Gastroesophageal sphincter (tissue), 4 donors: Measurements from ENCODE around the gene PTK7. TPM values are rescaled to one million over a fixed set of nuclear protein-coding genes. Genes with fewer than 3 reads are reported as not detected.

Experiments
- ATAC-seq: fragments of 150-250 bp; one replicate; pipeline ENCODE4 v1.9.1; 2016; ENCODE audit warnings: mild to moderate bottlenecking, moderate library complexity
- H3K27ac ChIP-seq, 4 donors: fragments of 200-600 bp; sonication (generic) in 3 of 4; 1 replicate in 3 of 4; 2 replicates in 1 of 4; pipeline ENCODE4 v1.5.1; 2016 to 2019
- H3K27me3 ChIP-seq: fragments of 200-600 bp; sonication (generic); one replicate; pipeline ENCODE4 v1.5.1; 2019
- H3K36me3 ChIP-seq, 2 donors: fragments of 200-600 bp; sonication (generic); one replicate each; pipeline ENCODE4 v1.5.1; 2019; ENCODE audit warnings: control low read depth in 1 of 2
- H3K4me1 ChIP-seq, 3 donors: fragments of 200-600 bp; sonication (generic); 1 replicate in 2 of 3; 2 replicates in 1 of 3; pipeline ENCODE4 v1.5.1; 2016 to 2019; ENCODE audit warnings: control low read depth in 2 of 3
- H3K4me3 ChIP-seq, 2 donors: fragments of 200-600 bp; sonication (generic); one replicate each; pipeline ENCODE4 v1.5.1; 2019; ENCODE audit warnings: mild to moderate bottlenecking in 1 of 2, moderate library complexity in 1 of 2
- H3K9me3 ChIP-seq, 3 donors: fragments of 200-600 bp; sonication (generic); one replicate each; pipeline ENCODE4 v1.5.1; 2017 to 2019; ENCODE audit warnings: control low read depth in 2 of 3
- EP300 ChIP-seq: sonication (generic); formaldehyde crosslinking; IDR thresholded peaks from one replicate; pipeline ENCODE4 v1.6.1; 2017; ENCODE audit warnings: antibody characterized with exemption, mild to moderate bottlenecking
- POLR2A ChIP-seq, 2 donors: fragments of 450-650 bp; IDR thresholded peaks; one replicate each; pipeline ENCODE4 v1.6.1; 2017; ENCODE audit warnings: antibody characterized with exemption in 2 of 2, mild to moderate bottlenecking in 2 of 2, moderate library complexity in 1 of 2
- POLR2AphosphoS5 ChIP-seq: sonication (generic); formaldehyde crosslinking; IDR thresholded peaks from one replicate; pipeline ENCODE4 v1.6.1; 2017; ENCODE audit warnings: antibody characterized with exemption
- WGBS, 2 donors: methylation state at CpG; one replicate each; pipeline ENCODE4 v1.1.5; 2018; ENCODE audit warnings: low coverage in 1 of 2; 5-methylcytosine and 5-hydroxymethylcytosine counted together
- total RNA-seq, 4 donors: library from RNA; depleted of rRNA; stranded (reverse); fragments of >200 nt; gene quantifications; one replicate each; pipeline ENCODE4 v1.1.0, GENCODE V29; 2016
- TF ChIP-seq, protein P1 (sequence below), 4 experiments: fragments of 200-600 bp in 2 of 4; fragments of 450-650 bp in 2 of 4; sonication (generic) in 1 of 4; IDR thresholded peaks; one replicate each; pipeline ENCODE4 v1.5.1; 2017 to 2019; ENCODE audit warnings: antibody characterized with exemption in 4 of 4, mild to moderate bottlenecking in 2 of 4, moderate library complexity in 2 of 4

The PTK7 gene
- total RNA-seq, 4 donors from 2014 or later = 2.0 to 11.6 (median 7.7) TPM

DNA sequence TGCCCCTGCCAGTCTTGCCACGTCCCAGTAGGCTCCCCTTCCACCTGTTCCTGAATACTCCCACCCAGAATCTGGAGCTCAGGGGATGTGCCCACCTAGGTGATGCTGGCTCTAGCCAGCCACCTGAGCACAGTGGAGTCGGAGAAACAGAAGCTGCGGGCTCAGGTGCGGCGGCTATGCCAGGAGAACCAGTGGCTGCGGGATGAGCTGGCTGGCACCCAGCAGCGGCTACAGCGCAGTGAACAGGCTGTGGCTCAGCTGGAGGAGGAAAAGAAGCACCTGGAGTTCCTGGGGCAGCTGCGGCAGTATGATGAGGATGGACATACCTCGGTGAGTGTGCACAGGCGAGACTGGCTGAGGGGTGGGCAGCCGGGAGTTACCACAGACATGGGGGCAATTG, 13.3 kb upstream of the PTK7 start:
- Histone ChIP-seq H3K27me3 (no peaks in the 10 kb centered on the region), H3K4me1 (peaks cover 0 to 30% (median 14%) of the 10 kb centered on the region in 3 donors), H3K36me3 (peaks cover 0 to 57% of the 10 kb centered on the region in 2 donors), H3K9me3 (no peaks in the 10 kb centered on the region), H3K4me3 (no peak overlapping the region), H3K27ac (no peak overlapping the region)
- WGBS, 2 donors = 96% methylated on average over 4 of the region's 12 CpGs; no CpG with 5 or more reads in 1 of the 2 donors
- ATAC-seq = no peak
- no peak for TF ChIP-seq POLR2AphosphoS5
- TF ChIP-seq, protein P1, sequence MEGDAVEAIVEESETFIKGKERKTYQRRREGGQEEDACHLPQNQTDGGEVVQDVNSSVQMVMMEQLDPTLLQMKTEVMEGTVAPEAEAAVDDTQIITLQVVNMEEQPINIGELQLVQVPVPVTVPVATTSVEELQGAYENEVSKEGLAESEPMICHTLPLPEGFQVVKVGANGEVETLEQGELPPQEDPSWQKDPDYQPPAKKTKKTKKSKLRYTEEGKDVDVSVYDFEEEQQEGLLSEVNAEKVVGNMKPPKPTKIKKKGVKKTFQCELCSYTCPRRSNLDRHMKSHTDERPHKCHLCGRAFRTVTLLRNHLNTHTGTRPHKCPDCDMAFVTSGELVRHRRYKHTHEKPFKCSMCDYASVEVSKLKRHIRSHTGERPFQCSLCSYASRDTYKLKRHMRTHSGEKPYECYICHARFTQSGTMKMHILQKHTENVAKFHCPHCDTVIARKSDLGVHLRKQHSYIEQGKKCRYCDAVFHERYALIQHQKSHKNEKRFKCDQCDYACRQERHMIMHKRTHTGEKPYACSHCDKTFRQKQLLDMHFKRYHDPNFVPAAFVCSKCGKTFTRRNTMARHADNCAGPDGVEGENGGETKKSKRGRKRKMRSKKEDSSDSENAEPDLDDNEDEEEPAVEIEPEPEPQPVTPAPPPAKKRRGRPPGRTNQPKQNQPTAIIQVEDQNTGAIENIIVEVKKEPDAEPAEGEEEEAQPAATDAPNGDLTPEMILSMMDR (IDR thresholded peaks at IDR 0.05) = no peak
- no peak for TF ChIP-seq EP300
- TF ChIP-seq POLR2A (IDR thresholded peaks at IDR 0.05) = no peak

DNA sequence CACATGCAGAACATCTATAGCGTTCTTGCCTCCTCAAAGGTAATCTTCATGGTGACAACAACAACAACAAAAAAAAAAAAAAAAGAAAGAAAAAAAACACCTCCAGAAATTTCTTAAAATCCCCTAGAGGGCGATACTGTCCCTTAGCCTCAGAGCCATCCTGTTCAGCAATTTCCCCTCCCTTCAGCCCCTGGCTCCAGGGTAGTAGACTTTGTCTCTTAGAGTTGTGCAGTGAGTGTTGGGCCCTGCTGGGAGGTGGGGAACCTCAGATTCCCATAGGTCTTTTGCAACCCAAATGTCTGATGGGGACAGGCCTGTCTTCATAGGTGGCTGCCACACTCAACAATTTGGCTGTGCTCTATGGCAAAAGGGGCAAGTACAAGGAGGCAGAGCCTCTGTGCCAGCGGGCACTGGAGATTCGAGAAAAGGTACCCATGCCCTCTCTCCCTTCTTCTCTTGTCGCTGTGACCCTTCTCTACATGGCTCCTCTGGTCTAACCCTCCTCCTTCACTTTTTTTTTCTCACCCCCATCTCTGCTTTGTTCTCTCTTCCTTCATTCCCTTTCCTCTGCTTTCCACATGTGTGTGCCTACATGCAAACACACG, 6.0 kb upstream of the PTK7 start:
- Histone ChIP-seq H3K36me3 (peaks cover 0 to 81% of the 10 kb centered on the region in 2 donors), H3K27ac (no peak overlapping the region), H3K4me3 (no peak overlapping the region), H3K4me1 (peaks cover 0 to 1% (median 0%) of the 10 kb centered on the region in 3 donors), H3K9me3 (no peaks in the 10 kb centered on the region), H3K27me3 (peaks cover under 1% of the 10 kb centered on the region)
- WGBS, 2 donors = 58 to 65% methylated on average over 4 to 6 of the region's 6 CpGs
- no peak for ATAC-seq
- TF ChIP-seq, protein P1 (IDR thresholded peaks at IDR 0.05) = peak in 2 of 4 experiments; percentile 4 to 46
- no peak for TF ChIP-seq EP300
- TF ChIP-seq POLR2AphosphoS5 = no peak

DNA sequence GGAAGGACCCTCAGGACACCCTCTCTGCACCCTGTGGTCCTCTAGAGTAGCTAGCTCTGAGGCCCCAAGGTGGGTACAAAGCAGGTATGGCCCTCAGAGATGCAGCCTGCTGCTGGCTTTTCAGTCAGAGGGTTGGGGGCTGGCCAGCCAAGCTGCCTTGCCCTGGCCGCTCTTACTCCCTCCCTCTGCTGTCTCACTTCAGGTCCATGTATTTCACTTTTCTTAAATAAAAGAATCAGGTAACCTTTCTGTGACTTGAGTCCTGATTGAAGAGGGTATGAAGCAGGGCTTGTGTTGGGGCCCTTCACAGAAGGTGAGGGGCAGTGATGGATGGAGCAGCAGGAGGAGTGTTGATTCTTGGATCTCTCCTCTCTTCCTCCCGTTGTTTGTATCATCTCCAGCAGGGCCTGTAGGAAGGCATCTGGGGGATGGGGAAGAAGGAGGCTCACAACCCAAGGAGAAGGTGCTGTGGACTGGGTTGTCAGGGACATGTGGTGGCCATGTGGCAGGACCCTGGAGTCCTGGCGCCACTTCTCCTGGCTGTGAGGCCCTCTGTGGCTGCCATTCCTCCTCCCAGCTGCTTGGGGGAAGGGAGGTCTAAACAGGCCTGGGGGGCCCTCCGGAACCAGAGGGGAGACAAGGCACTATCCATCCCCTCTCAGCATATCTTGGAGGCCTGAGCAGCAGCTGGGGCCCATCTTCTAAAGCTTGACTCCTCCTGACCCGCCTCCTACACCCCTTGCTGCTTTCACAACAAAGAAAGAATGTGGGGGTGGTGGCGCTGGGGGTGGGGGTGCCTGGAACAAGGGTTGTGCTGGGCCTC, 1.1 kb upstream of the PTK7 start:
- no peaks in the 10 kb centered on the region for H3K9me3 ChIP-seq
- ATAC-seq = peak; percentile 40
- no peak overlapping the region for H3K27ac ChIP-seq
- H3K27me3 ChIP-seq = peaks cover 32% of the 10 kb centered on the region
- peak overlapping the region in 1 of 2 donors; percentile 59 for H3K4me3 ChIP-seq
- WGBS, 2 donors = 33 to 100% methylated on average over 1 to 4 of the region's 6 CpGs
- H3K36me3 ChIP-seq = peaks cover 0 to 52% of the 10 kb centered on the region in 2 donors
- no peak for TF ChIP-seq EP300
- peaks cover 0 to 28% (median 6%) of the 10 kb centered on the region in 3 donors for H3K4me1 ChIP-seq

DNA sequence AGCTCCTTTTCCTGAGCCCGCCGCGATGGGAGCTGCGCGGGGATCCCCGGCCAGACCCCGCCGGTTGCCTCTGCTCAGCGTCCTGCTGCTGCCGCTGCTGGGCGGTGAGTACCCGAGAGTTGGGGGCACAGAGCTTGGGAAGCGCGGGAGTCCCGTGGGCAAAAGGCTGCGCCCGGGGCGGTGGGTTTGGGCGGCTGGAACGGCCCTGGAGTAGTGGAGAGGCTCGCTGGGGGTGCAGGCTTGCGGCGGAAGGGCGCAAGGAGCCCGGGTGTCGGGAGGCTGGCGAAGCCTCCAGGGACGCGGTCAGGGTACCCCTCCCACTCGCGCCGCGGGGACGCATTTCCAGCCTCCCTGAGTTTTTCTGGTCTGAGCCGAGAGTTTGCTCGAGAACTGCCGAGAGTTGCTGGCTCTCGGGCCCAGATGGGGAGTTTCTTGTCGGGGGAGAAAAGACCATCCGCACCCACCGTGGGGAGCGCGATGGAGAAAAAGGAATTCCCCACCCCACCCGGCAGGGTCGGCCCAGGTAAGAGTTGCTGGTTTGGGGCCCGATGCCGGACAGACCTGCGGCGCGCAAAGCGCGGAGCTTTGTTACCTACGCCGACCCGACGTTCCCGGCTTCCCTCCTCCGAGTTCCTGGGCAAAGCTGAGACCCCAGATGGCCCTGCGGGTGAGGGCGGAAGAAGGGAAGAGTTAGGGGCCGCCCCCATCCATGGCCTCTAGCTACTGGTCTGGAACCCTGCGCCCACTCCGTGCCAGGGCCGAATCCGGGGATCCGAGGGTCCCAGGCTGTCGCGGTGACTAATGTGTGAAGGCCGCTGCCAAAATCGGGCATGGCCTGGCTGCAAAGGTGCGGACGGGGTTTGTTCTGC, 584 bp downstream of the PTK7 start:
- Histone ChIP-seq H3K4me3 (peak overlapping the region; percentile 19 to 59), H3K4me1 (peaks cover 0 to 28% (median 6%) of the 10 kb centered on the region in 3 donors), H3K9me3 (no peaks in the 10 kb centered on the region), H3K27me3 (peaks cover 32% of the 10 kb centered on the region), H3K36me3 (peaks cover 0 to 36% of the 10 kb centered on the region in 2 donors), H3K27ac (peak overlapping the region in 1 of 4 donors; percentile 23)
- no peak for TF ChIP-seq POLR2AphosphoS5
- no peak for TF ChIP-seq POLR2A (IDR thresholded peaks at IDR 0.05)
- no peak for TF ChIP-seq EP300
- TF ChIP-seq, protein P1 (IDR thresholded peaks at IDR 0.05) = no peak
- peak; percentile 20 for ATAC-seq
- WGBS, 2 donors = 0% methylated on average over 2 to 6 of the region's 72 CpGs

DNA sequence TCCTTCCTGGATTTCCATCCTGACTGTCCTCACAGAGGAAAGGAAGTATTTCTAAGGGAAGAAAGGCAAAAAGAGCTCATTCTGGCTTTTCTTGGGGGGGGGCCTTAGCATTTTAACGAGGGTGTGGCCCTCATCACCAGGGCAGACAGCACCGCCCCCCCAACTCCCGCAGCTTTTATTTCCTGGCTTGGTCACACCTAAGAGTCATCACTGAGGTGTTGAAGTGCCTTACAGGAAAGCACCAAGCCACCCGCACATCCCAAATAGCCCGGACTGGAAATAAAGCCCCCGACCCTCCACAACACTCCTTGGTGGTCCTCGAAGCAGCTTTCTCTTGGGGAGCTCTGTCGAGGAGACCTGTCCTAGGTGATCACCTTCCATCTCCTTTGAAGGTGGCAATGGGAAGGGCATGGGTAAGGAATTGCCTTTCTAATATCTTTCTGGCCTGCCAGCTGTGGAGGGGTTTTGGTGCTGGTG, 1.3 kb downstream of the PTK7 start:
- no peak overlapping the region for H3K27ac ChIP-seq
- H3K4me3 ChIP-seq = peak overlapping the region in 1 of 2 donors; percentile 59
- peaks cover 0 to 28% (median 6%) of the 10 kb centered on the region in 3 donors for H3K4me1 ChIP-seq
- TF ChIP-seq POLR2A (IDR thresholded peaks at IDR 0.05) = no peak
- TF ChIP-seq POLR2AphosphoS5 = no peak
- TF ChIP-seq, protein P1 (IDR thresholded peaks at IDR 0.05) = no peak
- H3K9me3 ChIP-seq = no peaks in the 10 kb centered on the region
- peaks cover 32% of the 10 kb centered on the region for H3K27me3 ChIP-seq
- 26 to 49% methylated on average over 3 to 5 of the region's 8 CpGs for WGBS, 2 donors
- H3K36me3 ChIP-seq = peaks cover 0 to 29% of the 10 kb centered on the region in 2 donors
- no peak for ATAC-seq
